Measurements from ENCODE around the gene NRARP.
A peak's percentile ranks its signal among the peaks of the same experiment; 100 is the strongest.

NRARP gene

DNA sequence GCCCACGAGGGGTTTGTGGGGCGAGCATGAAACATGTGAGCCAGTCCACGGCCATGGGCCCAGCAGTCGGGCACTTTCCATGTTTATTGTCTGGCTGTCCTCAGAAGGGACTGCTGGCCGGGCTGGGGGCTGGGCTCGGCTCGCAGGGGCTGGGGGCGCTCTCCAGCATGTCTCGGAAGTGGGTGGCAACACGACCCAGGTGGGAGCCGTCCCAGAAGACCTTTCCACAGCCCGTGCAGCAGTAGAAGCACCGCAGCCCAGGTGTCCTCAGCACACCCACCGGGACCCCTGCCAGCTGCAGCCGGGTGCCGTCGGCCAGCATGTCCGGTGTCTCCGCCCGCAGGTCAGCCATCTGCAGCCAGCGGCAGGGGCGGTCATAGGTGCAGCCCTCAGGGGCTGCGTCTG is 4.8 kb upstream of the NRARP start:
- no peak overlapping the region for H3K4me3 ChIP-seq (ENCODE audit: low read depth, low read length)
- H3K36me3 ChIP-seq (ENCODE audit: control insufficient read depth in 2 of 2, insufficient read depth in 1 of 2, low read length in 2 of 2), result no peaks in the 10 kb centered on the region
- no peak overlapping the region for H3K27ac ChIP-seq (ENCODE audit: extremely low read depth, low read depth, low read length)
- H3K9me3 ChIP-seq (ENCODE audit: control insufficient read depth, insufficient read depth, low read depth, low read length), result no peaks in the 10 kb centered on the region
- CTCF ChIA-PET, result interaction anchor here (0.6 to 0.7 kb wide), 3 partner anchors 24 to 439 kb away, joined by 3 to 5 read pairs (median 3); no protein-coding TSS in a partner anchor
- 0 out of 2 replicates have a peak, but pooled peaks have one; percentile 30 for TF ChIP-seq ZNF600 (tag by site-specific recombination; IDR thresholded peaks at IDR 0.05)
- TF ChIP-seq ZNF837 (tag by site-specific recombination; IDR thresholded peaks at IDR 0.05), result no peak
- H3K4me1 ChIP-seq (ENCODE audit: control insufficient read depth, insufficient read depth, low read length), result peaks cover 4% of the 10 kb centered on the region; the same call in 1 of the 2 replicates
- POLR2A ChIA-PET, result interaction anchor here (0.5 kb wide), 1 partner anchor 20 kb away, joined by 3 read pairs; no protein-coding TSS in a partner anchor

DNA sequence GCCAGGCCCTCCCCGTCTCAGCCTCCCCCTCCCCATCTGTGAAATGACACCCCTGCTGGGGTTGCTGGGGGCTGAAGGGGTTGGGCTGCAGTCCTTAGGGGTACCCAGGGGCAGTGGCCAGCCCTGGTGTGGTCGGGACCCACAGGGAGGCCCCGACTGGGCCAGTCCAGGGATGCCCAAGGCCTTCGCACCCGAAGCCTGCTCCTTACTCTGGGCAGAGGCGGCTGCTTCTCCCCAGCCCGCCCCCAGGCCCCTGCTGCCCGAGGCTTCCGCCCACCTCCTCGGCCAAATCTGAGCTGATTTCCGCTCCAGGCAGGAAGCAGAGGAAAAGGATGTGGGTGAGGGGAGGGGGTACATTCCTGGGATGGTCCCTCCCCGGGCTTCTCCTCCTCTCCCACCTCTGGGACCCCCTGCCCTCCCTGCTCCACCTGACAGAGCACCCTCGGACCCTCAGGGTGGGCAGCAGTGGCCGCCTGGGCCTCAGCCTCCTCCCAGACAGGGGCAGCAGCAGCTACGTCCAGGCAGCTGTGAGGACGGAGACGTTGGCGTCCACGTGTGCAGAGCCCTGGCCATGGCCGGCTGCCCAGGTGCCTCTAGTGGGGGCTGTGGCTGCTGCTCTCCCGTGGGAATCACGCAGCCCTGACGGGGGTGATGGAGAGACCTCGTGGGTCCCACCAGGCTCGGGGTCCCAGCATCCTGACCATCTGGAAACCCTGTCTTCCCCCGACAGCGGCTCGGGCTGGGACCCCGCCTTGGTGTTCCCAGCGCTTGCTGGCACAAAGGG is 4.2 kb upstream of the NRARP start:
- CTCF ChIA-PET, result no interaction called here
- Histone ChIP-seq H3K9me3 (ENCODE audit: control insufficient read depth, insufficient read depth, low read depth, low read length) (no peaks in the 10 kb centered on the region), H3K4me1 (ENCODE audit: control insufficient read depth, insufficient read depth, low read length) (peaks cover 4% of the 10 kb centered on the region; the same call in 1 of the 2 replicates), H3K36me3 (ENCODE audit: control insufficient read depth in 2 of 2, insufficient read depth in 1 of 2, low read length in 2 of 2) (no peaks in the 10 kb centered on the region), H3K27ac (ENCODE audit: extremely low read depth, low read depth, low read length) (no peak overlapping the region), H3K4me3 (ENCODE audit: low read depth, low read length) (no peak overlapping the region)
- POLR2A ChIA-PET, result no interaction called here
- TF ChIP-seq ZFP41 (tag by site-specific recombination; IDR thresholded peaks at IDR 0.05; ENCODE audit: borderline replicate concordance), result no peak
- no peak for TF ChIP-seq GFI1B (tag by site-specific recombination; IDR thresholded peaks at IDR 0.05)
- TF ChIP-seq ZNF184 (tag by site-specific recombination; IDR thresholded peaks at IDR 0.05), result no peak
- no peak for TF ChIP-seq OSR2 (tag by site-specific recombination; IDR thresholded peaks at IDR 0.05)
- no peak for TF ChIP-seq ZNF433 (tag by site-specific recombination; IDR thresholded peaks at IDR 0.05; ENCODE audit: low read depth)
- TF ChIP-seq ZNF530 (tag by site-specific recombination; IDR thresholded peaks at IDR 0.05; ENCODE audit: low read depth), result no peak
- 0 out of 2 replicates have a peak, but pooled peaks have one; percentile 13 for TF ChIP-seq GLIS1 (tag by site-specific recombination; IDR thresholded peaks at IDR 0.05)
- no peak for TF ChIP-seq ZNF626 (tag by site-specific recombination; IDR thresholded peaks at IDR 0.05)
- no peak for TF ChIP-seq ZNF302 (tag by site-specific recombination; IDR thresholded peaks at IDR 0.05; ENCODE audit: low read depth)
- TF ChIP-seq SP2 (tag by site-specific recombination; IDR thresholded peaks at IDR 0.05), result peak; percentile 30; the same call in 1 of the 2 replicates
- no peak for TF ChIP-seq ZNF221 (tag by site-specific recombination; IDR thresholded peaks at IDR 0.05; ENCODE audit: borderline replicate concordance)
- TF ChIP-seq, protein P1, sequence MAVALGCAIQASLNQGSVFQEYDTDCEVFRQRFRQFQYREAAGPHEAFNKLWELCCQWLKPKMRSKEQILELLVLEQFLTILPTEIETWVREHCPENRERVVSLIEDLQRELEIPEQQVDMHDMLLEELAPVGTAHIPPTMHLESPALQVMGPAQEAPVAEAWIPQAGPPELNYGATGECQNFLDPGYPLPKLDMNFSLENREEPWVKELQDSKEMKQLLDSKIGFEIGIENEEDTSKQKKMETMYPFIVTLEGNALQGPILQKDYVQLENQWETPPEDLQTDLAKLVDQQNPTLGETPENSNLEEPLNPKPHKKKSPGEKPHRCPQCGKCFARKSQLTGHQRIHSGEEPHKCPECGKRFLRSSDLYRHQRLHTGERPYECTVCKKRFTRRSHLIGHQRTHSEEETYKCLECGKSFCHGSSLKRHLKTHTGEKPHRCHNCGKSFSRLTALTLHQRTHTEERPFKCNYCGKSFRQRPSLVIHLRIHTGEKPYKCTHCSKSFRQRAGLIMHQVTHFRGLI (tag by site-specific recombination; IDR thresholded peaks at IDR 0.05), result no peak
- no peak for TF ChIP-seq ZNF645 (tag by site-specific recombination; IDR thresholded peaks at IDR 0.05)
- peak; percentile 88 for TF ChIP-seq ZFHX2 (tag by site-specific recombination; conservative IDR thresholded peaks at IDR 0.05)
- no peak for TF ChIP-seq MZF1 (tag by site-specific recombination; IDR thresholded peaks at IDR 0.05; ENCODE audit: borderline replicate concordance)
- TF ChIP-seq ZNF223 (tag by site-specific recombination; IDR thresholded peaks at IDR 0.05), result no peak
- TF ChIP-seq EGR2 (tag by site-specific recombination; IDR thresholded peaks at IDR 0.05; ENCODE audit: low read depth), result peak; percentile 85
- TF ChIP-seq, protein P2, sequence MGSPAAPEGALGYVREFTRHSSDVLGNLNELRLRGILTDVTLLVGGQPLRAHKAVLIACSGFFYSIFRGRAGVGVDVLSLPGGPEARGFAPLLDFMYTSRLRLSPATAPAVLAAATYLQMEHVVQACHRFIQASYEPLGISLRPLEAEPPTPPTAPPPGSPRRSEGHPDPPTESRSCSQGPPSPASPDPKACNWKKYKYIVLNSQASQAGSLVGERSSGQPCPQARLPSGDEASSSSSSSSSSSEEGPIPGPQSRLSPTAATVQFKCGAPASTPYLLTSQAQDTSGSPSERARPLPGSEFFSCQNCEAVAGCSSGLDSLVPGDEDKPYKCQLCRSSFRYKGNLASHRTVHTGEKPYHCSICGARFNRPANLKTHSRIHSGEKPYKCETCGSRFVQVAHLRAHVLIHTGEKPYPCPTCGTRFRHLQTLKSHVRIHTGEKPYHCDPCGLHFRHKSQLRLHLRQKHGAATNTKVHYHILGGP (tag by site-specific recombination; IDR thresholded peaks at IDR 0.05), result no peak
- TF ChIP-seq, protein P3, sequence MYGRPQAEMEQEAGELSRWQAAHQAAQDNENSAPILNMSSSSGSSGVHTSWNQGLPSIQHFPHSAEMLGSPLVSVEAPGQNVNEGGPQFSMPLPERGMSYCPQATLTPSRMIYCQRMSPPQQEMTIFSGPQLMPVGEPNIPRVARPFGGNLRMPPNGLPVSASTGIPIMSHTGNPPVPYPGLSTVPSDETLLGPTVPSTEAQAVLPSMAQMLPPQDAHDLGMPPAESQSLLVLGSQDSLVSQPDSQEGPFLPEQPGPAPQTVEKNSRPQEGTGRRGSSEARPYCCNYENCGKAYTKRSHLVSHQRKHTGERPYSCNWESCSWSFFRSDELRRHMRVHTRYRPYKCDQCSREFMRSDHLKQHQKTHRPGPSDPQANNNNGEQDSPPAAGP (tag by site-specific recombination; IDR thresholded peaks at IDR 0.05), result no peak
- TF ChIP-seq ZNF280D (tag by site-specific recombination; IDR thresholded peaks at IDR 0.05), result no peak
- TF ChIP-seq, protein P4, sequence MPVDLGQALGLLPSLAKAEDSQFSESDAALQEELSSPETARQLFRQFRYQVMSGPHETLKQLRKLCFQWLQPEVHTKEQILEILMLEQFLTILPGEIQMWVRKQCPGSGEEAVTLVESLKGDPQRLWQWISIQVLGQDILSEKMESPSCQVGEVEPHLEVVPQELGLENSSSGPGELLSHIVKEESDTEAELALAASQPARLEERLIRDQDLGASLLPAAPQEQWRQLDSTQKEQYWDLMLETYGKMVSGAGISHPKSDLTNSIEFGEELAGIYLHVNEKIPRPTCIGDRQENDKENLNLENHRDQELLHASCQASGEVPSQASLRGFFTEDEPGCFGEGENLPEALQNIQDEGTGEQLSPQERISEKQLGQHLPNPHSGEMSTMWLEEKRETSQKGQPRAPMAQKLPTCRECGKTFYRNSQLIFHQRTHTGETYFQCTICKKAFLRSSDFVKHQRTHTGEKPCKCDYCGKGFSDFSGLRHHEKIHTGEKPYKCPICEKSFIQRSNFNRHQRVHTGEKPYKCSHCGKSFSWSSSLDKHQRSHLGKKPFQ (tag by site-specific recombination; IDR thresholded peaks at IDR 0.05), result no peak
